GM18499 (cell line): ENCODE data around the gene MALT1.
A peak's percentile ranks its signal among the peaks of the same experiment; 100 is the strongest.

ENCODE experiments used
- ATAC-seq: cut with Tn5 transposase; IDR thresholded peaks from one replicate; pipeline ENCODE4 v1.9.1; 2021; ENCODE audit warnings: moderate number of reproducible peaks; ENCODE audit not compliant: insufficient read depth, unreplicated experiment

The MALT1 gene

GRCh38 chr18:58682429-58683069 lies 11.3 kb downstream of the MALT1 start:
- no peak for ATAC-seq

GRCh38 chr18:58687871-58688308 lies 16.6 kb downstream of the MALT1 start:
- ATAC-seq, result peak; percentile 83

- ATAC-seq, result no peak
Measured at GRCh38 chr18:58690259-58690658, 19.0 kb downstream of the MALT1 start.

- ATAC-seq, result no peak
Measured at GRCh38 chr18:58691256-58691655, 20.0 kb downstream of the MALT1 start.

GRCh38 chr18:58692422-58693185 lies 21.3 kb downstream of the MALT1 start:
- no peak for ATAC-seq

GRCh38 chr18:58694221-58694620 lies 23.0 kb downstream of the MALT1 start:
- ATAC-seq, result no peak

GRCh38 chr18:58694720-58695468 lies 23.6 kb downstream of the MALT1 start:
- no peak for ATAC-seq

GRCh38 chr18:58695772-58696171 lies 24.5 kb downstream of the MALT1 start:
- no peak for ATAC-seq

GRCh38 chr18:58697146-58697545 lies 25.9 kb downstream of the MALT1 start:
- ATAC-seq, result no peak

- ATAC-seq, result no peak
Measured at GRCh38 chr18:58698701-58699193, 27.5 kb downstream of the MALT1 start.

- ATAC-seq, result no peak
Measured at GRCh38 chr18:58699551-58699950, 28.3 kb downstream of the MALT1 start.

- no peak for ATAC-seq
Measured at GRCh38 chr18:58700209-58700608, 28.9 kb downstream of the MALT1 start.

- ATAC-seq, result no peak
Measured at GRCh38 chr18:58712930-58713329, 41.7 kb downstream of the MALT1 start.

- ATAC-seq, result no peak
Measured at GRCh38 chr18:58714259-58714658, 43.0 kb downstream of the MALT1 start.

- no peak for ATAC-seq
Measured at GRCh38 chr18:58714821-58715220, 43.6 kb downstream of the MALT1 start.

- ATAC-seq, result no peak
Measured at GRCh38 chr18:58715540-58715939, 44.3 kb downstream of the MALT1 start.

GRCh38 chr18:58716060-58716756 lies 44.9 kb downstream of the MALT1 start:
- no peak for ATAC-seq

GRCh38 chr18:58721566-58722239 lies 50.4 kb downstream of the MALT1 start:
- ATAC-seq, result no peak

GRCh38 chr18:58723810-58724602 lies 52.7 kb downstream of the MALT1 start:
- no peak for ATAC-seq
